ENCODE measurements around the gene ZNF92. TPM values are rescaled to one million over a fixed set of nuclear protein-coding genes. Genes with fewer than 3 reads are reported as not detected.

The ZNF92 gene
- total and polyA plus RNA-seq, 2 of the 13 experiments (the other 11 are each of a cell fraction or from before 2014, with no cell fraction given), result 4.0 to 13.2 TPM

GRCh38 chr7:65434307-65434706, 60.7 kb downstream of the ZNF92 start:
- Histone ChIP-seq H3K27ac (ENCODE audit: extremely low read length, insufficient read depth, low read length) (no peak overlapping the region), H4K20me1 (ENCODE audit: insufficient read depth, low read length) (no peaks in the 10 kb centered on the region), H3K9me3 (ENCODE audit: low read length) (no peaks in the 10 kb centered on the region), H3K36me3 (replicated peaks in 1 of 2; ENCODE audit: control insufficient read depth in 1 of 2, insufficient read depth in 2 of 2, low read length in 2 of 2) (no peaks in the 10 kb centered on the region), H3K4me1 (ENCODE audit: insufficient read depth, low read length) (peaks cover 39% of the 10 kb centered on the region), H3K79me2 (ENCODE audit: insufficient read depth, low read length) (no peaks in the 10 kb centered on the region), H3K9ac (ENCODE audit: insufficient read depth, low read depth, low read length) (no peak overlapping the region), H2AFZ (ENCODE audit: low read length) (no peak overlapping the region), H3K27me3 (ENCODE audit: control insufficient read depth in 1 of 2, insufficient read depth in 2 of 2, low read length in 2 of 2) (no peaks in the 10 kb centered on the region), H3K4me3 (replicated peaks in 1 of 3; ENCODE audit: insufficient read depth in 1 of 3, low read depth in 2 of 3, low read length in 3 of 3) (no peak overlapping the region), H3K4me2 (ENCODE audit: low read depth, low read length) (peak overlapping the region; percentile 26; the same call in 1 of the 2 replicates)
- WGBS (ENCODE audit: low lambda C conversion rate), result 0% methylated on average over 2 of the region's 3 CpGs
- ATAC-seq (peak; percentile 88), FAIRE-seq (peak; percentile 68), DNase-seq (ENCODE audit: low spot score) (peak; percentile 69)
- TF ChIP-seq BRD4 (CRISPR knock-in tag; IDR thresholded peaks at IDR 0.05), result no peak
- 0 out of 2 replicates have a peak, but pooled peaks have one; percentile 21 for TF ChIP-seq ERF (CRISPR knock-in tag; IDR thresholded peaks at IDR 0.05)
- TF ChIP-seq TEAD3 (CRISPR knock-in tag; optimal IDR thresholded peaks at IDR 0.05; ENCODE audit: borderline replicate concordance), result peak; percentile 7
- peak; percentile 53 for TF ChIP-seq FOXA3 (CRISPR knock-in tag; IDR thresholded peaks at IDR 0.05)
- 0 out of 2 replicates have a peak, but pooled peaks have one; percentile 15 for TF ChIP-seq NCOA2 (CRISPR knock-in tag; IDR thresholded peaks at IDR 0.05)
- peak; percentile 69 for TF ChIP-seq ARID5B (CRISPR knock-in tag; IDR thresholded peaks at IDR 0.05)
- TF ChIP-seq TCF7 (IDR thresholded peaks at IDR 0.05; ENCODE audit: low read depth), result peak; percentile 72
- no peak for TF ChIP-seq ZNF225 (CRISPR knock-in tag; IDR thresholded peaks at IDR 0.05)
- TF ChIP-seq ZNF12 (CRISPR knock-in tag; IDR thresholded peaks at IDR 0.05), result peak; percentile 29; the same call in 1 of the 2 replicates
- peak in 1 of 2 experiments; percentile 52; a peak in 1 of 4 replicates for TF ChIP-seq EP300 (IDR thresholded peaks at IDR 0.05; ENCODE audit: low read depth in 2 of 2, low read length in 2 of 2)
- TF ChIP-seq EP300 (CRISPR knock-in tag; IDR thresholded peaks at IDR 0.05; ENCODE audit: borderline replicate concordance), result no peak
- TF ChIP-seq ZNF674 (CRISPR knock-in tag; IDR thresholded peaks at IDR 0.05; ENCODE audit: low read depth), result no peak
- no peak for TF ChIP-seq IKZF1 (IDR thresholded peaks at IDR 0.05)
- TF ChIP-seq ATF7 (IDR thresholded peaks at IDR 0.05), result no peak
- no peak for TF ChIP-seq ATF7 (CRISPR knock-in tag; IDR thresholded peaks at IDR 0.05)
- no peak for TF ChIP-seq FOXA1 (IDR thresholded peaks at IDR 0.05)
- TF ChIP-seq FOXA1 (CRISPR knock-in tag; IDR thresholded peaks at IDR 0.05), result peak; percentile 73
- TF ChIP-seq HIC2 (CRISPR knock-in tag; IDR thresholded peaks at IDR 0.05; ENCODE audit: low read depth), result 0 out of 2 replicates have a peak, but pooled peaks have one; percentile 29
- no peak for TF ChIP-seq SOX13 (IDR thresholded peaks at IDR 0.05)
- TF ChIP-seq SOX13 (CRISPR knock-in tag; conservative IDR thresholded peaks at IDR 0.05 in 1 of 2, IDR thresholded peaks at IDR 0.05 in 1 of 2), result peak in 1 of 2 experiments; percentile 59; a peak in 2 of 4 replicates
- no peak for TF ChIP-seq SOX6 (IDR thresholded peaks at IDR 0.05)
- 0 out of 2 replicates have a peak, but pooled peaks have one; percentile 29 for TF ChIP-seq SOX6 (CRISPR knock-in tag; IDR thresholded peaks at IDR 0.05)
- intact Hi-C loops (cut with micrococcal nuclease; ENCODE audit: unreplicated experiment), result no loop called here
- in situ Hi-C loops (cut with HindIII; ENCODE audit: extremely low pct_ligation_motif_present, low pct_unique_long_range_greater_than_20kb), result no loop called here
- no TSS peak for BruUV-seq (replicated peaks)
- POLR2A ChIA-PET, result no interaction called here
- CTCF ChIA-PET (ENCODE audit: low intra/inter-chr PET ratio, low total read pairs), result no interaction called here
